AG09309 (cell line): ENCODE measurements around the gene ACTN1.

Experiments
- DNase-seq: peaks from one replicate; pipeline ENCODE4 v3.0.0-alpha.2; 2010; ENCODE audit warnings: low read depth
- H3K4me3 ChIP-seq: 2 replicates; pipeline ENCODE4 v1.5.1; 2011; ENCODE audit warnings: mild to moderate bottlenecking, low read depth, low read length, moderate library complexity; ENCODE audit not compliant: control insufficient read depth
- CTCF ChIP-seq: IDR thresholded peaks from 2 replicates; pipeline ENCODE4 v1.5.1; 2011; ENCODE audit warnings: mild to moderate bottlenecking, low read depth, low read length, inconsistent platforms; ENCODE audit not compliant: insufficient read depth, control insufficient read depth; ENCODE audit errors: missing control alignments

Gene ACTN1

GRCh38 chr14:68956724-68957123 lies 22.4 kb downstream of the ACTN1 start:
- DNase-seq: peak; percentile 45
- H3K4me3 ChIP-seq: no peak overlapping the region; the same call in 1 of the 2 replicates
- TF ChIP-seq CTCF: no peak

- no peak for TF ChIP-seq CTCF
- no peak for DNase-seq
Measured at GRCh38 chr14:68955851-68956179, 23.3 kb downstream of the ACTN1 start.

GRCh38 chr14:68955164-68955850 lies 23.8 kb downstream of the ACTN1 start:
- no peak overlapping the region for H3K4me3 ChIP-seq
- DNase-seq: no peak
- no peak for TF ChIP-seq CTCF

More at GRCh38 chr14:68955851-68956179, 23.3 kb downstream of the ACTN1 start:
- no peak overlapping the region for H3K4me3 ChIP-seq

GRCh38 chr14:68953196-68953555 lies 25.9 kb downstream of the ACTN1 start:
- no peak for DNase-seq
- no peak overlapping the region for H3K4me3 ChIP-seq
- TF ChIP-seq CTCF: no peak

- DNase-seq: no peak
- peak overlapping the region; percentile 3 for H3K4me3 ChIP-seq
Measured at GRCh38 chr14:68952531-68953195, 26.4 kb downstream of the ACTN1 start.

GRCh38 chr14:68951800-68952530 lies 27.1 kb downstream of the ACTN1 start:
- no peak overlapping the region; the same call in 1 of the 2 replicates for H3K4me3 ChIP-seq
- DNase-seq: no peak
- no peak for TF ChIP-seq CTCF

More at GRCh38 chr14:68952531-68953195, 26.4 kb downstream of the ACTN1 start:
- TF ChIP-seq CTCF: no peak
